Dedifferentiated amniotic fluid mesenchymal stem cell (primary cell): ENCODE data around the gene NKPD1.

Experiments
- DNase-seq: peaks from one replicate; pipeline ENCODE4 v3.0.0-alpha.2; 2016; ENCODE audit errors: extremely low spot score

The NKPD1 gene

GRCh38 chr19:45156011-45156630, 4.7 kb downstream of the NKPD1 start:
- no peak for DNase-seq

DNA sequence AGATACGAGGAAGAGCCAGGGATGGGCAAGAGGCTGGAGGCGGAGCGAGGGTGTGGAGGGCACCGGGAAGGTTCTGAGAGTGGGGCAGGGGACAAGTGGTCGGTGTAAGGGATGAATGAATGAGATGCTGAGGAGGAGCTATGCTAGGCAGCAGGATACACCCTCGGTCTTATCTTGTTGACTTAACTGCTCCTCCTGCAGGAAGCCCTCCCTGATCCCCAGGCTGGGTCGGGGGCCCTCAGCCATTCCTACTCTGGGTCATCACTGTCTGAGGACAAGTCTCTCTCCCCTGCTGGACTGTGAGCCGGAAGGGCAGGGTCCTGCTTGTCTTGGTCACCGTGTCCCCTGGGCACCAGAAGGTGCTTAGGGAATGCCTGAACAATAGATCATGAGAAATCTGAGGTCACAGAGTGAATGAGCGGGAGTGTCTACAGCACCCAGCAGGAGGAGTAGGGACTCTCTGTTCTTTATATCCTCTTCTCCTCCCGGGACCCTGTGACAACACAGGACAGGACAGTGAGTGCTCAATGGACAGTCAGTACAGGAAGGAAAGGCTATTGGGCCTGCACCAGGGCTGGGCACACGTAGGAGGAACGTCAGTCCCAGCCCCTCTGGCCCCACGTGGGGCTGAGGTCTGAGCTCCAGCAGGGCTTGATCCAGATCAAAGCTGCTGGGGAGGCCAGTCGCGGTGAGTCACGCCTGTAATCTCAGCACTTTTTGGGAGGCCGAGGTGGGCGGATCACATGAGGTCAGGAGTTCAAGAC, 6.5 kb downstream of the NKPD1 start:
- DNase-seq, result no peak

GRCh38 chr19:45153339-45154063, 7.3 kb downstream of the NKPD1 start:
- no peak for DNase-seq

- DNase-seq, result no peak
These were observed 8.1 kb downstream of the NKPD1 start for GRCh38 chr19:45152504-45153338.

GRCh38 chr19:45151821-45152503, 8.8 kb downstream of the NKPD1 start:
- DNase-seq, result no peak

- DNase-seq, result no peak
These were observed 9.5 kb downstream of the NKPD1 start for GRCh38 chr19:45151320-45151719.

DNA sequence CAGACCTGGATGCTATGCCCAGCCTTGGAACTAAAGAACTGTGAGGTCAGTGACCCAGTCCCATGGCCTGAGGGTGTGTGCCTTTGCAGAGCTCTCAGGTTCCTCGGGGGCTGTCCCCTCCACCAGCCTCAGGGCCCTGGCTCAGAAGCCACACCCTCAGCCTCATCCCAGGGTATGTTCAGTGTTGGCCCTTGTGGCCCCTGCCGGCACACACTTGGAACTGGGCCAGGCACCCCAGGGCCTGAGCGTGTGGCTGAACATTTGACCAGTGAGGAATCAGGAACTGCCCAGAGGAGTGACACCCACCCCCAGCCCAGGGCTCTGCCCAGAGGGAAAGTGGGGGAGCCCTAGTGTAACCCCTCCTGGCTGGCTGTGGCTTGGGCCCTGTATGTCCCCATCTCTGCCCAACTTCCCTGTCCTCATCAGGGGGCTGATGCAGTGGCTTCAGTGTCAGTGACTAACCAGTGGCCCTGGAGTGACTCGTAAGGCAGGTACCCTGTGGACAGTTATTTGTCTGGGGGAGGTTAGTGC, 10.0 kb downstream of the NKPD1 start:
- DNase-seq, result no peak

GRCh38 chr19:45150180-45150579, 10.6 kb downstream of the NKPD1 start:
- no peak for DNase-seq

DNA sequence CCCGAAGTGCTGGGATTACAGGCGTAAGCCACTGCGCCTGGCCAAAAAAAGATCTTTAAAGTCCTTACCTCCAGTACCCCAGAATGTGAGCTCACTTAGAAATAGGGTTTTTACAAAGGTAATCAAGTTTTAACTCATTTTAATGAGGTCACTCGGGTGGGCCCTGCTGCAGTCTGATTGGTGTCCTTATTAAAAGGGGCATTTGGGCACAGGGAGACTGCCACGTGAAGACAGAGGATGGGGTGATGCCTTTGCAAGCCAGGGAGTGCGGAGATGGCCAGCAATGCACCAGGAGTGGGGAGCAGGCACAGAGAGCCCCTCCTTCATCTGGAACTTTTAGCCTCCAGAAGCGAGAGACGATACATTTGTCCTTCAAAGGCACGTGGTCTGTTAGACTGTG, 11.7 kb downstream of the NKPD1 start:
- no peak for DNase-seq

DNA sequence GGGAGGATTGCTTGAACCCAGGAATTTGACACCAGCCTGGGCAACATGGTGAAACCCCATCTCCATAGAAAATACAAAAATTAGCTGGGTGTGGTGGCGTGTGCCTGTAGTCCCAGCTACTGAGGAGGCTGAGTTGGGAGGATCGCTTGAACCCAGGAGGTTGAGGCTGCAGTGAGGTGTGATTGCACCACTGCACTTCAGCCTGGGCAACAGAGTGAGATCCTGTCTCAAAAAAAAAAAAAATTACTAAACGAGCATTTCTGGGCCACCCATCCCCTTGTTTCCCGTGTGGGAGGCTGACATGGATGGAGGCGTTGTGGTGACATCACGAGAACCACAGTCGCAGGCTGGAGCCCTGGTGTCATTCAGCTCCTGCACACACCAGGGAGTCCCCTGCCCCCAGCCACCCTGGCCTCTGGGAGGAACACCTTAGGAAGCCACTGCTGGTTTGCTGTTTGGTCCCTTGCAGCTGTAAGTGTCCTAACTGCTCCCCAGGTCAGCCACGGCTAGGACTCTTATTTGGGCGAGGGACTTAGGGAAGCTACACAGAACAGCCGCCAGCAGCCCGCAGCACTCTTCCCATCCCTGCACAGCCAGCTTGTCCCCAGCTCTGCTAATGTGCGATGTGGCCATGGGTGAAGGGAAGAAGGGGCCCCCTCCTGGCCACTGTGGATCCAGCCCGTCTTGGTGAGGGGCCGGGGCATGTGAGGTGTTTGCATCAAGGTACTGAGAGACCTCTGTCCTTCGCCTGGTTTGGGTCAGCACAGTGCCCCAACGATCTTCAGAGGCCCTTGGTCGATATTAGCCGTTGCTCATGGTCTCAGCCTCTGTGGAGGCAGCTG, 12.7 kb downstream of the NKPD1 start:
- DNase-seq, result no peak

- DNase-seq, result no peak
These were observed 14.0 kb downstream of the NKPD1 start for GRCh38 chr19:45146741-45147205.

DNA sequence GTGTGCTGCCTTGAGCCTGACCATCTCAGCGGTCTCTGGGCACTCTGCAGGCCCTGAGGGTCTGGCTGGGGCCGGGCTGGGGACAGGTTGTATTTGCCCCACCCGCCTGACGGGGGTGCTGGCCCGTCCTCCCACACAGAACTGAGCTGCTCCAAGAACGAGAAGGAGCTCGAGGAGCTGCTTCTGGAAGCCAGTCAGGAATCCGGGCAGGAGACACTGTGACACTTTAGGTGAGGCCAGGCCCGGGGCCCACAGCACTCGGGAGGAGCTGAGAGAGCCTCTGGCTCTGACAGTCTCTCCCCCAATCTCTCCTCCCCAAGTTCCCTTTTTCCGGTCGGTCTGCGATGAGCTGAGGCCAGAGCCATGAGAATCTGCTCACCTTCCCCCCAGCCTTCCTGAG, 14.5 kb downstream of the NKPD1 start:
- no peak for DNase-seq

DNA sequence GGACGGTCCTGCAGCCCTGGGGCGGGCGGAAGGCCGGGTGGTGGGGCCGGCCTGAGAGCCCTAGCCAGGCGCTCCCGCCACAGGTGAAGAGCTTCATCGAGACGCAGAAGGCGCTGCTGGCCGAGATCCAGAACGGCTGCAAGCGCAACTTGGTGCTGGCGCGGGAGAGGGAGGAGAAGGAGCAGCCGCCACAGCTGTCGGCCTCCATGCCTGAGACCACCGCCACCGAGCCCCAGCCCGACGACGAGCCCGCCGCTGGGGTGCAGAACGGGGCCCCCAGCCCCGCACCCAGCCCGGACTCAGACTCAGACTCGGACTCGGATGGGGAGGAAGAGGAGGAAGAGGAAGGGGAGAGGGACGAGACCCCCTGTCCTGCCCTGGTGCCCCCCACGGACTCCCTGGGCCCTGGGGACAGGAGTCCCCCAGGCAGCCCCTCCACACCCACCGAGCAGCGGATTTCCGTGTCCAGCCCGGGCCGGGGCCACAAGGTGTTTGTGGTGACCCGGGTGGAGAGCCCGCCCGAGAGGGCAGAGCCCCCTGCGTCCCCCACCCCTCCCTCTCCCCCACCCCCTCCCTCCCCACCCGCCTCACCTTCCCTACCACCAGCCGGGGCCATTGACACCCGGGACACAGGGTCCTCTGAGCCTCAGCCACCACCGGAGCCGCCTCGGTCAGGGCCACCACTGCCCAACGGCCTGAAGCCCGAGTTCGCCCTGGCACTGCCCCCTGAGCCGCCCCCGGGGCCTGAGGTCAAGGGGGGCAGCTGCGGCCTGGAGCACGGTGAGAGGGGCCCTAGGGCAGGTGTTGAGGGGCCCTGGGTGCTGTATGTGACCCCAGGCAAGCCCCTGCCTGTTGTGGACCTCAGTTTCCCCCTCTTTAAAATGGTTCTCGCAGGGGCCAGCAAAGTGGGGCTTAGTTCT, 15.3 kb downstream of the NKPD1 start:
- no peak for DNase-seq

DNA sequence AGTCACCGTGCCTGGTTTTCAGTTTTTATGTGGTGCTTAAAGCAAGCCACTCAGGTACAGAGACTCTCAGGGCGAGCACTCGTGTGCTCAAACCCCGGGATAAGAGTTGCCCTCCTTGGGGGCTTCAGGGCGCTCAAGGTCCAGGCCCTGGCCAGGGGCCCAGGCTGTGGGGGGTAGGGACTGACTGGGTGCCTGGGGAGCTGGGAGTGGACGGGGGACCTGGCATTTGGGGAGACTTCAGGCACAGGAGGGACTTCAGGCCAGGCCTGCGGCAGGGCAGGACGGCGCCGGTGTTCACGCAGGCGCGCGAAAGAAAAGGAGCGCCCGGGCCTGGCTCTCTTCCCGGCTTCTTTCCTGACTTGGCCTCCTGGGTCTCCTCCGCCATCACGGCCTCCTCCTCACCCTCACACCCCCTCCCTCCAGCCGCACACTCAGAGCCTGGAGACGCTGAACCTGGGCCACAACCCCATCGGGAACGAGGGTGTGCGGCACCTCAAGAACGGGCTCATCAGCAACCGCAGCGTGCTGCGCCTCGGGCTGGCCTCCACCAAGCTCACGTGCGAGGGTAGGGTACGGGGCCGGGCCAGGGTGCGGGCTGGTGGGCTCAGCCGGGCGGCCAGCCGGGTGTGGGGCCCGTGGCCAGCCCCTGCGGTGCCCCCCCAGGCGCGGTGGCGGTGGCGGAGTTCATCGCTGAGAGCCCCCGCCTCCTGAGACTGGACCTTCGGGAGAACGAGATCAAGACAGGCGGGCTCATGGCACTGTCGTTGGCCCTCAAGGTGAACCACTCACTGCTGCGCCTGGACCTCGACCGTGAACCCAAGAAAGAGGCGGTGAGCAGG, 16.1 kb downstream of the NKPD1 start:
- DNase-seq, result no peak

DNA sequence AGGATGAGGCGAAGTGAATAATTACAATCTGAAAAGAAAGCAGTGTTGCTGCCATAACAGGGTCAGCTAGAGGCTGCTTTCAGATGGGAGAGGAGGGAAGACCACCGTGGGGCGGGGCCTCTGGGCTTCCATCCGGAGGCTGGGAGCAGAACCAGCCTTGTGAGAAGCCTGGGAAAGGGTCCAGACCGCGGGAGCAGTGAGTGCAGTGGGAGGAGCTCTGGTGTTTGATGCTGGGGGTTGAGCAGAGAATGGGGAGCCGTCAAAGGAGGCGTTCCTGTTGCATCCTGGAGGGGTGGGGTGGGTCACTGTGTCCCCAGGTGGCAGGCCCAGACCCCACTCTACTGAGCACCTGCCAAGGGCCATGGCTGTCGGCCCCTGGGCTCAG, 18.1 kb downstream of the NKPD1 start:
- no peak for DNase-seq

DNA sequence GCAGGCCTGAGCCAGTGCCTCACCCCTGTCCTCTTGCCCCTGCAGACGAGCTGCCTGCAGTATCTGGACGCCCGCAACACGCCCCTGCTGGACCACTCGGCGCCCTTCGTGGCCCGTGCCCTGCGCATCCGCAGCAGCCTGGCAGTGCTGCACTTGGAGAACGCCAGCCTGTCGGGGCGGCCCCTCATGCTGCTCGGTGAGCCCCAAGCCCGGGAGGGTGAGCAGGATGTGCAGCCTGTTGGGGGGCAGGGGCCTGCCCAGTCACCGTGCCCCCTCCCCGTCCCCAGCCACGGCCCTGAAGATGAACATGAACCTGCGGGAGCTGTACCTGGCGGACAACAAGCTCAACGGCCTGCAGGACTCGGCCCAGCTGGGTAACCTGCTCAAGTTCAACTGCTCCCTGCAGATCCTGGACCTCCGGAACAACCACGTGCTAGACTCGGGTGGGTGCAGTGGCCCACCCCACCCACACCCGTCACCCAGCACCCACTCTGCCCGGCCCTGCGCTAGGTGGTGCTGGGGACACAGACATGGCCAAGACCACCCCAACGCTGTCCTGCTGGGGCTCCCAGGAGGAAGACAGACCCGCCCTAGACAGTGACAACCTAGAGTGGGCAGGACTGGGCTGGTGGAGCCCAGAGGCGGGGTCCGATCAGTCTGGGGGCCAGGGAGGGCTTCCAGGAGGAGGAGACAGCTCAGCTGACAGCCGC, 18.6 kb downstream of the NKPD1 start:
- no peak for DNase-seq

DNA sequence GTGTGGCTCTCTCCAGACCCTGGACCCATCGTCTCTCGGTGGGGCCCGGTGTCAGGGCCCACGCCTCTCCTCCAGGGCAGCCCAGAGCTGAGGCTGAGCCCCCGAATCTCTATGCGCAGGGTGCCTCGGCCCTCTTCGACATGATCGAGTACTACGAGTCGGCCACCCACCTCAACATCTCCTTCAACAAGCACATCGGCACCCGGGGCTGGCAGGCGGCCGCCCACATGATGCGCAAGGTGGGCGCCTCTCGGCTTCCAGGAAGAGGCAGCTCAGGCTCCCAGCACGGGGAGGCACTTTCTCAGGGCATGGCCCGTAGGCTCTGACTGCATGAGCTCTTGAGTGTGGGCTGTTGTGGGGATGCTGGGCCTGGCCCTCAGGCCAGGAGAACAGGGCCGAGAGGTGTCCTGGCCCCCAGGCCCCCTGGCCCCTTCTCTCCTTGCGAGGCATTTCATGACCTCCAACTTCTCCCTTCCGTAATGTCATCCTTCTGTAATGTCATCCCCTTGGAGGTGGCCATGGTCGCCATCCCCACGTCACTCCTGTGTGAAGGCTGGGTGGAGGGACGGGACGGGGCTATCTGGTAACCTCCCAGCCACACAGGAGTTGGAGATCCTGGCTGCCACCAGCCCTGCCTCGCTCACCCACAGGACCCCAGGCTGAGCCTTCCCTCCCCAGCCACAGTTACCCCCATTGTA, 19.4 kb downstream of the NKPD1 start:
- DNase-seq, result no peak
